HepG2 (cell line): ENCODE measurements around the gene ADGRV1. TPM values are rescaled to one million over a fixed set of nuclear protein-coding genes. Genes with fewer than 3 reads are reported as not detected.

Experiments used
- ATAC-seq: fragments of 200-7000 bp; cut with Tn5 transposase; 3 replicates; pipeline ENCODE4 v1.9.1; 2020; ENCODE audit warnings: mild to moderate bottlenecking, moderate library complexity
- BruUV-seq: library from RNA; stranded (reverse); fragments of 400-500 nt; replicated peaks from 2 replicates; lab custom pipeline; 2021; lab: Mats Ljungman, UMichigan
- CTCF ChIA-PET: fragments of 300-600 bp; formaldehyde crosslinking; extraction: SDS; loops from one replicate; lab custom pipeline; 2021; ENCODE audit warnings: low total read pairs, inconsistent platforms, low intra/inter-chr PET ratio; lab: Yijun Ruan, JAX
- POLR2A ChIA-PET: fragments of 350-600 bp; sonication (Branson Sonifier 250); formaldehyde crosslinking; loops from one replicate; lab custom pipeline; 2020; ENCODE audit warnings: antibody characterized with exemption, inconsistent platforms; lab: Yijun Ruan, JAX
- DNase-seq: peaks from one replicate; pipeline ENCODE4 v3.0.0-alpha.2; 2015; ENCODE audit warnings: low spot score
- FAIRE-seq: peaks from 3 replicates; lab custom pipeline; 2011; peaks lifted over from hg19 to GRCh38; lab: Jason Lieb, UNC
- H2AFZ ChIP-seq: one replicate; pipeline ENCODE4 v1.6.1; 2011; ENCODE audit warnings: low read length, inconsistent platforms
- H3K27ac ChIP-seq: fragments of 300-600 bp; 3 replicates; pipeline ENCODE4 v1.8.0; 2011; ENCODE audit warnings: mixed run types, mild to moderate bottlenecking, mixed read lengths, low read length, inconsistent platforms; ENCODE audit not compliant: insufficient read depth; ENCODE audit errors: extremely low read length
- H3K27me3 ChIP-seq, 2 experiments: fragments of 200-600 bp in 1 of 2; 2 replicates in 1 of 2; 3 replicates in 1 of 2; pipeline versions ENCODE4 v1.6.0 to v1.8.0; 2011; ENCODE audit warnings: low read length in 2 of 2, mild to moderate bottlenecking in 2 of 2, moderate library complexity in 2 of 2, inconsistent platforms in 1 of 2; ENCODE audit not compliant: insufficient read depth in 2 of 2, control insufficient read depth in 1 of 2
- H3K36me3 ChIP-seq, 2 experiments: fragments of 200-600 bp in 1 of 2; replicated peaks in 1 of 2; 2 replicates in 1 of 2; 3 replicates in 1 of 2; pipeline versions ENCODE4 v1.5.1 to v1.8.0; 2011; ENCODE audit warnings: low read length in 2 of 2, inconsistent platforms in 1 of 2; ENCODE audit not compliant: insufficient read depth in 2 of 2, control insufficient read depth in 1 of 2
- H3K4me1 ChIP-seq: 2 replicates; pipeline ENCODE4 v1.5.1; 2012; ENCODE audit warnings: low read length, inconsistent platforms; ENCODE audit not compliant: insufficient read depth
- H3K4me2 ChIP-seq: 2 replicates; pipeline ENCODE4 v1.6.0; 2011; ENCODE audit warnings: low read depth, low read length, inconsistent platforms
- H3K4me3 ChIP-seq, 3 experiments: fragments of 200-600 bp in 1 of 3; sonication (generic), shearing (Covaris generic) in 1 of 3; replicated peaks in 1 of 3; 2 replicates each; pipeline ENCODE4 v1.5.1; 2011 to 2016; ENCODE audit warnings: low read length in 3 of 3, inconsistent platforms in 2 of 3, low read depth in 2 of 3, mild to moderate bottlenecking in 2 of 3, control low read depth in 1 of 3, mixed read lengths in 1 of 3; ENCODE audit not compliant: insufficient read depth in 1 of 3
- H3K79me2 ChIP-seq: one replicate; pipeline ENCODE4 v1.6.1; 2011; ENCODE audit warnings: low read length, inconsistent platforms; ENCODE audit not compliant: insufficient read depth
- H3K9ac ChIP-seq: 2 replicates; pipeline ENCODE4 v1.6.0; 2011; ENCODE audit warnings: mild to moderate bottlenecking, low read depth, low read length, inconsistent platforms; ENCODE audit not compliant: insufficient read depth
- H3K9me3 ChIP-seq: 2 replicates; pipeline ENCODE4 v1.5.1; 2012; ENCODE audit warnings: mild to moderate bottlenecking, low read length
- H4K20me1 ChIP-seq: 2 replicates; pipeline ENCODE4 v1.6.0; 2011; ENCODE audit warnings: inconsistent platforms, mild to moderate bottlenecking, low read length, moderate library complexity; ENCODE audit not compliant: insufficient read depth
- CREBL2 ChIP-seq: sonication (generic); formaldehyde crosslinking; IDR thresholded peaks from 2 replicates; pipeline ENCODE4 v1.8.1; 2023; ENCODE audit warnings: missing genetic modification reagents, mild to moderate bottlenecking, borderline replicate concordance
- CREM ChIP-seq, 2 experiments: sonication (generic) in 1 of 2; formaldehyde crosslinking in 1 of 2; IDR thresholded peaks; 2 replicates each; pipeline versions ENCODE4 v1.4.0 to v1.6.1; 2016 to 2020; ENCODE audit warnings: antibody characterized with exemption in 1 of 2, mild to moderate bottlenecking in 1 of 2, missing genetic modification reagents in 1 of 2
- HMGXB4 ChIP-seq, 2 experiments: sonication (generic) in 1 of 2; formaldehyde crosslinking in 1 of 2; IDR thresholded peaks; 2 replicates each; pipeline versions ENCODE4 v1.4.0 to v1.6.1; 2018 to 2020; ENCODE audit warnings: missing genetic modification reagents in 2 of 2, borderline replicate concordance in 1 of 2, low read depth in 1 of 2, mild to moderate bottlenecking in 1 of 2, missing biosample characterization in 1 of 2
- RARA ChIP-seq: IDR thresholded peaks from 2 replicates; pipeline ENCODE4 v1.6.1; 2016; ENCODE audit warnings: missing genetic modification reagents, missing compliant biosample characterization
- SRSF1 ChIP-seq: fragments of 200-400 bp; formaldehyde crosslinking; optimal IDR thresholded peaks from 2 replicates; pipeline ENCODE3; 2017; ENCODE audit warnings: mild to moderate bottlenecking, low read depth, low read length, moderate library complexity
- SRSF9 ChIP-seq: fragments of 200-400 bp; formaldehyde crosslinking; IDR thresholded peaks from 2 replicates; pipeline ENCODE4 v1.6.1; 2018; ENCODE audit warnings: borderline replicate concordance, mild to moderate bottlenecking, low read depth, low read length; ENCODE audit not compliant: insufficient read depth, poor library complexity, severe bottlenecking
- ZNF770 ChIP-seq: sonication (generic); formaldehyde crosslinking; IDR thresholded peaks from 2 replicates; pipeline ENCODE4 v1.5.0; 2020; ENCODE audit warnings: mild to moderate bottlenecking, missing genetic modification reagents
- WGBS: methylation state at CpG from one replicate; pipeline ENCODE4 v1.1.6; 2017; ENCODE audit warnings: low lambda C conversion rate; 5-methylcytosine and 5-hydroxymethylcytosine counted together
- in situ Hi-C: cut with HindIII; loops from 2 replicates; pipeline ENCODE4 v1.10.0; 2017; ENCODE audit warnings: low pct_unique_long_range_greater_than_20kb; ENCODE audit not compliant: extremely low pct_ligation_motif_present
- intact Hi-C: fragments of 100-400 bp; cut with micrococcal nuclease; formaldehyde crosslinking; loops from one replicate; pipeline ENCODE4 v1.10.0; 2022; ENCODE audit not compliant: unreplicated experiment
- polyA plus RNA-seq, 8 experiments: library from polyadenylated mRNA; depleted of rRNA in 3 of 8; stranded (reverse) in 7 of 8; unstranded in 1 of 8; fragments of >200 nt; fragmentation: Illumina TruSeq in 4 of 8; extraction: Trizol in 4 of 8; gene quantifications; 2 replicates each; pipeline versions ENCODE4 v1.2.1 to v1.2.3, GENCODE V29; 2011 to 2016; ENCODE audit warnings: low read depth in 4 of 8, missing spikeins in 1 of 8, mixed read lengths in 1 of 8; ENCODE audit not compliant: insufficient read depth in 1 of 8
- total RNA-seq, 5 experiments: library from RNA; depleted of rRNA; stranded (reverse); fragments of >200 nt; fragmentation: Illumina TruSeq; extraction: Trizol; gene quantifications; 2 replicates each; pipeline ENCODE4 v1.2.3, GENCODE V29; 2016; ENCODE audit warnings: low read depth in 1 of 5

The ADGRV1 gene
- total and polyA plus RNA-seq, 2 of the 13 experiments (the other 11 are each of a cell fraction or from before 2014, with no cell fraction given): 1.7 to 3.9 TPM

GRCh38 chr5:91091471-91092234, 533.1 kb downstream of the ADGRV1 start (continued):
- TF ChIP-seq ZNF770 (CRISPR knock-in tag): no peak
- no peak for TF ChIP-seq SRSF9
- TF ChIP-seq, all 625 proteins: peak for 0

GRCh38 chr5:91092859-91093783, 534.5 kb downstream of the ADGRV1 start:
- Histone ChIP-seq H3K9ac (no peak overlapping the region), H3K79me2 (no peaks in the 10 kb centered on the region), H3K27ac (peak overlapping the region; percentile 56), H3K4me3 (peak overlapping the region in 2 of 3 experiments; percentile 25 to 35; a peak in 1 of 6 replicates), H3K27me3 (no peaks in the 10 kb centered on the region), H4K20me1 (no peaks in the 10 kb centered on the region), H3K4me2 (peak overlapping the region; percentile 58), H3K9me3 (no peaks in the 10 kb centered on the region), H3K4me1 (peaks cover 25% of the 10 kb centered on the region), H2AFZ (no peak overlapping the region), H3K36me3 (no peaks in the 10 kb centered on the region)
- WGBS: 23% methylated on average over 7 of the region's 8 CpGs
- in situ Hi-C loops (loop anchor here (10.0 kb wide), 2 partner anchors 158 to 228 kb away; no protein-coding TSS in a partner anchor), intact Hi-C loops (loop anchor here (2.0 kb wide), 1 partner anchor 160 kb away; no protein-coding TSS in a partner anchor)
- peak; percentile 59 for DNase-seq
- BruUV-seq: no TSS peak
- ChIA-PET POLR2A (interaction anchor here (1.1 kb wide), 1 partner anchor 288 kb away, joined by 3 read pairs; no protein-coding TSS in a partner anchor), CTCF (no interaction called here)
- peak; percentile 90 for ATAC-seq
- FAIRE-seq: no peak
- TF ChIP-seq SRSF1 (no peak), RARA (CRISPR knock-in tag) (no peak), CREM (IDR thresholded peaks at IDR 0.05) (peak; percentile 32; the same call in 1 of the 2 replicates), CREM (CRISPR knock-in tag; IDR thresholded peaks at IDR 0.05) (no peak), HMGXB4 (CRISPR knock-in tag; IDR thresholded peaks at IDR 0.05; ENCODE audit: borderline replicate concordance in 1 of 2, low read depth in 1 of 2) (no peak), CREBL2 (CRISPR knock-in tag) (no peak)
